Thymus (tissue), 2 donors: ENCODE data around the gene HECTD3. TPM values are rescaled to one million over a fixed set of nuclear protein-coding genes. Genes with fewer than 3 reads are reported as not detected.

Experiments
- polyA plus RNA-seq: library from polyadenylated mRNA; stranded (reverse); fragments of 200-250 nt; gene quantifications from one replicate; pipeline ENCODE4 v1.2.3, GENCODE V29; 2013
- total RNA-seq: library from RNA; stranded (reverse); fragments of 120-200 nt; gene quantifications from one replicate; pipeline ENCODE4 v1.2.4, GENCODE V29; 2013
- donor health status: healthy.

HECTD3 gene
- total and polyA plus RNA-seq, 2 donors: 8.0 to 22.5 TPM

Other genes with a start within 250 kb of the HECTD3 start
- gene RPS8, start 235.8 kb downstream of the HECTD3 start, total RNA-seq: 3,262 TPM
- 3,732 TPM for gene RPS8, start 235.8 kb downstream of the HECTD3 start, polyA plus RNA-seq
- gene BEST4, start 223.2 kb downstream of the HECTD3 start, total RNA-seq: 0.28 TPM
- 1.3 TPM for gene BEST4, start 223.2 kb downstream of the HECTD3 start, polyA plus RNA-seq
- gene PLK3, start 210.9 kb downstream of the HECTD3 start, total RNA-seq: 10.1 TPM
- gene PLK3, start 210.9 kb downstream of the HECTD3 start, polyA plus RNA-seq: 32.9 TPM
- 0.09 TPM for gene DYNLT4, start 204.0 kb downstream of the HECTD3 start, total RNA-seq
- gene DYNLT4, start 204.0 kb downstream of the HECTD3 start, polyA plus RNA-seq: 0.09 TPM
- 0.42 TPM for gene BTBD19, start 202.8 kb downstream of the HECTD3 start, total RNA-seq
- 3.8 TPM for gene BTBD19, start 202.8 kb downstream of the HECTD3 start, polyA plus RNA-seq
- 0.33 TPM for gene PTCH2, start 168.1 kb downstream of the HECTD3 start, total RNA-seq
- 0.91 TPM for gene PTCH2, start 168.1 kb downstream of the HECTD3 start, polyA plus RNA-seq
- 33.4 TPM for gene EIF2B3, start 24.7 kb downstream of the HECTD3 start, total RNA-seq
- 12.3 TPM for gene EIF2B3, start 24.7 kb downstream of the HECTD3 start, polyA plus RNA-seq
- 98.7 TPM for gene UROD, start 930 bp upstream of the HECTD3 start, total RNA-seq
- 68.2 TPM for gene UROD, start 930 bp upstream of the HECTD3 start, polyA plus RNA-seq
- gene ZSWIM5, start 195.3 kb upstream of the HECTD3 start, total RNA-seq: 0.24 TPM
- 0.39 TPM for gene ZSWIM5, start 195.3 kb upstream of the HECTD3 start, polyA plus RNA-seq